KMS-11 (cell line): ENCODE results near the gene CDK5RAP2.

ENCODE experiments used
- H2AFZ ChIP-seq: fragments of 200-600 bp; sonication (generic); 2 replicates; pipeline ENCODE4 v1.6.1; 2016; ENCODE audit warnings: antibody characterized with exemption, mixed run types, low read depth
- H3K27ac ChIP-seq: fragments of 200-600 bp; sonication (generic); 2 replicates; pipeline ENCODE4 v1.6.1; 2016; ENCODE audit warnings: mild to moderate bottlenecking, mixed run types
- H3K27me3 ChIP-seq: fragments of 200-600 bp; sonication (generic); 2 replicates; pipeline ENCODE4 v1.6.1; 2017; ENCODE audit warnings: mild to moderate bottlenecking, low read depth, mixed run types, moderate library complexity; ENCODE audit not compliant: insufficient read depth
- H3K36me3 ChIP-seq: fragments of 200-600 bp; sonication (generic); 2 replicates; pipeline ENCODE4 v1.6.1; 2017; ENCODE audit warnings: mild to moderate bottlenecking, mixed run types; ENCODE audit not compliant: insufficient read depth
- H3K4me1 ChIP-seq: fragments of 200-600 bp; sonication (generic); 2 replicates; pipeline ENCODE4 v1.6.1; 2016; ENCODE audit warnings: mild to moderate bottlenecking, low read depth, mixed run types; ENCODE audit not compliant: poor library complexity, severe bottlenecking
- H3K4me2 ChIP-seq: fragments of 200-600 bp; sonication (generic); 2 replicates; pipeline ENCODE4 v1.7.0; 2016; ENCODE audit warnings: mild to moderate bottlenecking, mixed run types
- H3K4me3 ChIP-seq: fragments of 200-600 bp; sonication (generic); IDR thresholded peaks from 2 replicates; pipeline ENCODE4 v1.6.1; 2017; ENCODE audit warnings: low read depth, low read length, mixed read lengths; ENCODE audit not compliant: insufficient read depth
- H3K79me2 ChIP-seq: fragments of 200-600 bp; sonication (generic); 2 replicates; pipeline ENCODE4 v1.6.1; 2016; ENCODE audit warnings: low read depth, mixed run types; ENCODE audit not compliant: insufficient read depth
- H3K9ac ChIP-seq: fragments of 200-600 bp; sonication (generic); 2 replicates; pipeline ENCODE4 v1.6.1; 2016; ENCODE audit warnings: mild to moderate bottlenecking, mixed run types
- H4K20me1 ChIP-seq: fragments of 200-600 bp; sonication (generic); 2 replicates; pipeline ENCODE4 v1.6.1; 2016; ENCODE audit warnings: mild to moderate bottlenecking, mixed run types; ENCODE audit not compliant: insufficient read depth
- TF ChIP-seq, protein P1 (sequence below): fragments of 200-600 bp; sonication (generic); conservative IDR thresholded peaks from 2 replicates; pipeline ENCODE4 v1.6.1; 2017; ENCODE audit warnings: low read depth, mild to moderate bottlenecking, antibody characterized with exemption, low read length, moderate library complexity, mixed read lengths

Gene CDK5RAP2

DNA sequence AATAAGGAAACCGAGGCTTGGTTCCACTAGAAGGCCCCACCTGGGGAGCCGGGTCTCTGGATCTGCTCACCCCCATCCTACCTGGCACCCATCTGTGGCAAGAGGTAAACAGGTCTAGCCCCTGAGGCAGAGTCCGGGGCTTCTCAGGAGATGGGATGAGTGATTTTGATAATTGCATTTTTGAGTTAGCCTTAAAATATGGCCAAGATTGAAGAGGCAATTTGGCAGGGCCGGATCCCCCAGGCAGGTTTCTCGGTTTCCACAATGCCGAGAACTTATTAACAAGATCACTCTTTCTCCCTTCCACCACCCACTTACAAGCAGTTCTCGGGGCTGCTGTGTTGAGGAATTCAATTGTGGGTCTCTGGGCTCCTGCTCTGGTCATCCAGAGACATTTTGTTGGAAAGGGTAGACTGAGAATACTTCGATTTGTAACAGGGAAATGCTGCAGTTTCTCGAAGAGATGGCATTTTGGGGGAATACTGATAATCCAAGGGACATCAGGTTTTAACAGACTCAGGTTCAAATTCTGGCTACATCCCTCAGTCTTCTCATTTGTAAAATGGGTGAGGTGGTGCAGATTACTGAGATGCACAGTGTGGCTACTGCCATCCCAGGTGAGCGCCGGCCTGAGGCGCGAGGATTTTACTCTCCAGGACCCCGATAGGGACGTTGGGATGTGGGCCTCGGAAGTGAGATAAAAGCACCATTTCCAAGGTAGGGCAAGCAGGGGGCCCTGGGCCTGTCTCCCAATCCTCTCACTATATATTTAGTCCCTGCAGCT, 194.2 kb downstream of the CDK5RAP2 start:
- H4K20me1 ChIP-seq, result no peaks in the 10 kb centered on the region
- no peak overlapping the region for H3K27ac ChIP-seq
- H2AFZ ChIP-seq, result no peak overlapping the region
- H3K36me3 ChIP-seq, result no peaks in the 10 kb centered on the region
- no peak overlapping the region for H3K4me2 ChIP-seq
- H3K79me2 ChIP-seq, result no peaks in the 10 kb centered on the region
- no peaks in the 10 kb centered on the region for H3K27me3 ChIP-seq
- no peak overlapping the region for H3K4me3 ChIP-seq
- TF ChIP-seq, protein P1, sequence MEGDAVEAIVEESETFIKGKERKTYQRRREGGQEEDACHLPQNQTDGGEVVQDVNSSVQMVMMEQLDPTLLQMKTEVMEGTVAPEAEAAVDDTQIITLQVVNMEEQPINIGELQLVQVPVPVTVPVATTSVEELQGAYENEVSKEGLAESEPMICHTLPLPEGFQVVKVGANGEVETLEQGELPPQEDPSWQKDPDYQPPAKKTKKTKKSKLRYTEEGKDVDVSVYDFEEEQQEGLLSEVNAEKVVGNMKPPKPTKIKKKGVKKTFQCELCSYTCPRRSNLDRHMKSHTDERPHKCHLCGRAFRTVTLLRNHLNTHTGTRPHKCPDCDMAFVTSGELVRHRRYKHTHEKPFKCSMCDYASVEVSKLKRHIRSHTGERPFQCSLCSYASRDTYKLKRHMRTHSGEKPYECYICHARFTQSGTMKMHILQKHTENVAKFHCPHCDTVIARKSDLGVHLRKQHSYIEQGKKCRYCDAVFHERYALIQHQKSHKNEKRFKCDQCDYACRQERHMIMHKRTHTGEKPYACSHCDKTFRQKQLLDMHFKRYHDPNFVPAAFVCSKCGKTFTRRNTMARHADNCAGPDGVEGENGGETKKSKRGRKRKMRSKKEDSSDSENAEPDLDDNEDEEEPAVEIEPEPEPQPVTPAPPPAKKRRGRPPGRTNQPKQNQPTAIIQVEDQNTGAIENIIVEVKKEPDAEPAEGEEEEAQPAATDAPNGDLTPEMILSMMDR, result no peak
- H3K9ac ChIP-seq, result no peak overlapping the region
- H3K4me1 ChIP-seq, result no peaks in the 10 kb centered on the region

DNA sequence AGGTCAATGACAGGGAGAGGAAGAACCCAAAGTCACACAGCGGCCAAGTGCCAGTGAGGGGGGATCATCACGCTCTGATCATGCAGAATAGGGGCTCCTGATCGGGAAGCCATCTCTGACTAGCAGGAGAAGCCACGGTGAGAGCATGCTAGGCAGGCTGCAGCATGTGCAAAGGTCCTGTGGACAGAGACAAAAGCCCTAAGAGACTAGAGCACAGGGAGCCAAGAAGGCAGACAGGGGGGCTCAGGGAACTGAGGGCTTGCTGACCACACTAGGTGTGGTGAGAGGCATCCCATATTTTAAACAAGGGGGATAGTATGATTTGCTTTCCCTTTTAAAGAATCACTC, 195.1 kb downstream of the CDK5RAP2 start:
- Histone ChIP-seq H3K27me3 (no peaks in the 10 kb centered on the region), H3K36me3 (no peaks in the 10 kb centered on the region), H2AFZ (no peak overlapping the region), H3K27ac (no peak overlapping the region), H3K79me2 (no peaks in the 10 kb centered on the region), H3K4me3 (no peak overlapping the region), H3K4me2 (no peak overlapping the region), H3K4me1 (no peaks in the 10 kb centered on the region), H3K9ac (no peak overlapping the region), H4K20me1 (no peaks in the 10 kb centered on the region)
- TF ChIP-seq, protein P1, result no peak

DNA sequence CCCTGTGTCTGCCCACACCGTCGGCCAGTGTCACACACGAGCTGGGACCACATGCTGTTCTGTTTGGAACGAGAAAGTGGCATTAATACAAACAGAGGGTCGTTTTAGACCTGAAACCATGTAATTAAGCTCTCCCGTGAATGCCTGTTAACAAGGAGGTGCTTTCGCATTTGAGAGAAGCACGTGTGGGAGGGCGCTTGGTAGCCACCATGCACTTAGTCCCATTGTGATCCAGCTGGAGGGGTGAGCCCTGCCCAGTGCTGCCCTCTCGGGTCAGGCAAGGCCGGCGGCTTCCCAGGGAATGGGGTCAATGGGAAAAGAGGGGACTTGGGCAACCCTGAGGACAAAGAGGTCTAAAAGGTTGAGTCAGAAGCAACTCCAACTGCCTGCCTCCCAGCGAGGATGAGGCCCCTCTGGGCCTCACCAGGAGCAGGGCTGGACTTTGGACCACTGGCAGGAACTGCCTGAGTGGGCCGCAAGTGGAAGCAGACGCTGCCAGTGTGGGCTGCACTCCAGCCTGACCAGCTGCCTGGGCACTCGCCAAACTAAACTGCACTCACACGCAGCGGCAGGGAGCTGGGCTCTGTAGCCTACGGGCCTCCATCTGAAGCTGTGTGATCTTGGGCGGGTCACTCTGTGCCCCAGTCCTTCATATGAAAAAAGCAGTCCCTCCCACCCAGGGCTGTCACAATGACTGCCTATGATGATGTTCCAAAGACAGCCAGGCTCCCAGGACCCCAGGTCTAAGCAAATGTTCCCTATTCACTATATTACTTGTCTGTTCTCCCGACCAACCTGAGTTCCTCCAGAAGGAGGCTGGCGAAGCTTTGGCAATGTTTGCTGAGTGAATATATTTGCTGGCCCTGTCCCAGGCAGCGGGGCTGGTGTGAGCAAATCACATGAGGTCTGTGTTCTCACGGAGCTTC, 195.7 kb downstream of the CDK5RAP2 start:
- Histone ChIP-seq H2AFZ (no peak overlapping the region), H3K4me2 (no peak overlapping the region), H3K36me3 (no peaks in the 10 kb centered on the region), H3K27ac (no peak overlapping the region), H3K27me3 (no peaks in the 10 kb centered on the region), H3K9ac (no peak overlapping the region), H4K20me1 (no peaks in the 10 kb centered on the region), H3K79me2 (no peaks in the 10 kb centered on the region), H3K4me1 (no peaks in the 10 kb centered on the region), H3K4me3 (no peak overlapping the region)
- TF ChIP-seq, protein P1, result no peak

DNA sequence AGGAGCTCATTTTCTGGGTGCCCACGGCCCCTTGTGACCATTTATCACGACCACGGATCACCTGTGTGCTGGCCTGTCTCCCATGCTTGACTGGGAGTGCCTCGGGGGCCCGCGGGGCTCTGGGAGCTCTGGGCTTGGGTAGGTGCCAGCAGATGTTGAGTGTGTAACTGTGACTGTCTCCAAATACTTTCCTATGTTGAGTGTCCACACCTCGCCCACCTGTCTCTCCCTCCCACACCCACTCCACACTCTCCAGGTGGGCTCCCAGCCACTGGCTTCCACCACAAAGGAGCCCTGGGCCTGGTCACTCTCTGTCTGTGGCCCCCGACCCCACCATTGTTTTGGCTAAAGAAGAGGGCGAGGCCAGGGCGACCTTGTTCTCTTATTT, 196.4 kb downstream of the CDK5RAP2 start:
- Histone ChIP-seq H3K36me3 (no peaks in the 10 kb centered on the region), H2AFZ (no peak overlapping the region), H3K79me2 (no peaks in the 10 kb centered on the region), H3K4me1 (no peaks in the 10 kb centered on the region), H3K9ac (no peak overlapping the region), H3K4me3 (no peak overlapping the region), H3K4me2 (no peak overlapping the region), H3K27ac (no peak overlapping the region), H4K20me1 (no peaks in the 10 kb centered on the region), H3K27me3 (no peaks in the 10 kb centered on the region)
- TF ChIP-seq, protein P1, result no peak
